Psoas muscle (tissue), 8 donors: ENCODE measurements around the gene DNMT3B. TPM values are rescaled to one million over a fixed set of nuclear protein-coding genes. Genes with fewer than 3 reads are reported as not detected.
A peak's percentile ranks its signal among the peaks of the same experiment; 100 is the strongest.

Experiments
- ATAC-seq, 4 donors: fragments of 200-7000 bp; cut with Tn5 transposase; one replicate each; pipeline ENCODE4 v1.9.1; 2020; ENCODE audit warnings: moderate library complexity in 3 of 4, mild to moderate bottlenecking in 2 of 4
- DNase-seq, 2 donors: peaks; one replicate each; pipeline ENCODE4 v3.0.0-alpha.2; 2020
- H3K27ac ChIP-seq: fragments of 200-600 bp; one replicate; pipeline ENCODE4 v1.8.0; 2022
- H3K27me3 ChIP-seq, 3 donors: fragments of 200-600 bp in 1 of 3; one replicate each; pipeline versions ENCODE4 v1.6.1 to v1.8.0; 2013 to 2022; ENCODE audit warnings: low read length in 2 of 3, mild to moderate bottlenecking in 2 of 3, moderate library complexity in 1 of 3; ENCODE audit not compliant: insufficient read depth in 3 of 3
- H3K36me3 ChIP-seq, 2 donors: fragments of 200-600 bp in 1 of 2; one replicate each; pipeline versions ENCODE4 v1.6.1 to v1.8.0; 2013 to 2022; ENCODE audit warnings: low read depth in 1 of 2, mild to moderate bottlenecking in 1 of 2, moderate library complexity in 1 of 2; ENCODE audit not compliant: insufficient read depth in 1 of 2
- H3K4me1 ChIP-seq: fragments of 200-600 bp; one replicate; pipeline ENCODE4 v1.8.0; 2022
- H3K4me3 ChIP-seq: fragments of 200-600 bp; one replicate; pipeline ENCODE4 v1.8.0; 2022; ENCODE audit warnings: mild to moderate bottlenecking
- H3K9me3 ChIP-seq: fragments of 200-600 bp; one replicate; pipeline ENCODE4 v1.8.0; 2022
- WGBS, 3 donors: extraction: QIAGEN DNeasy Blood & Tissue Kit; methylation state at CpG; one replicate each; pipeline versions ENCODE4 v1.1.6 to v1.1.7; 2013; 5-methylcytosine and 5-hydroxymethylcytosine counted together
- intact Hi-C, 2 donors: fragments of 100-400 bp; cut with DNase I; formaldehyde crosslinking; loops; one replicate each; pipeline versions ENCODE4 v1.11.0 to v1.14.2; 2022
- polyA plus RNA-seq, 3 donors: library from polyadenylated mRNA; stranded (reverse); fragments of 200-250 nt; gene quantifications; one replicate each; pipeline ENCODE4 v1.2.3, GENCODE V29; 2013
- total RNA-seq, 4 donors: library from RNA; stranded (reverse); fragmentation: NEBNext Ultra II Directional in 2 of 4; extraction: Animal tissue kit (Norgen Biotek cat#: 25700) in 2 of 4; gene quantifications; one replicate each; pipeline versions ENCODE4 v1.2.1 to v1.2.4, GENCODE V29; 2021 to 2023
- TF ChIP-seq, protein P1 (sequence below): fragments of 200-600 bp; IDR thresholded peaks from one replicate; pipeline ENCODE4 v1.8.0; 2022; ENCODE audit warnings: antibody characterized with exemption
- donor health status: healthy with polysubstance abuse.
- donor health status: DM: no; HTN: no; CAD: no; lungs with moderate emphysema.
- donor health status: Bipolar disorder and iron deficiency.
- donor health status: healthy.
- donor health status: DM: yes; HTN: yes; CAD: no.
- donor health status: DM: no; HTN: no; CAD: no.
- donor health status: DM: no; HTN: no; CAD: no.
- donor health status: DM: yes; HTN: yes; CAD: no.

The DNMT3B gene
- total and polyA plus RNA-seq, 7 donors = 0.08 to 0.64 (median 0.17) TPM

DNA sequence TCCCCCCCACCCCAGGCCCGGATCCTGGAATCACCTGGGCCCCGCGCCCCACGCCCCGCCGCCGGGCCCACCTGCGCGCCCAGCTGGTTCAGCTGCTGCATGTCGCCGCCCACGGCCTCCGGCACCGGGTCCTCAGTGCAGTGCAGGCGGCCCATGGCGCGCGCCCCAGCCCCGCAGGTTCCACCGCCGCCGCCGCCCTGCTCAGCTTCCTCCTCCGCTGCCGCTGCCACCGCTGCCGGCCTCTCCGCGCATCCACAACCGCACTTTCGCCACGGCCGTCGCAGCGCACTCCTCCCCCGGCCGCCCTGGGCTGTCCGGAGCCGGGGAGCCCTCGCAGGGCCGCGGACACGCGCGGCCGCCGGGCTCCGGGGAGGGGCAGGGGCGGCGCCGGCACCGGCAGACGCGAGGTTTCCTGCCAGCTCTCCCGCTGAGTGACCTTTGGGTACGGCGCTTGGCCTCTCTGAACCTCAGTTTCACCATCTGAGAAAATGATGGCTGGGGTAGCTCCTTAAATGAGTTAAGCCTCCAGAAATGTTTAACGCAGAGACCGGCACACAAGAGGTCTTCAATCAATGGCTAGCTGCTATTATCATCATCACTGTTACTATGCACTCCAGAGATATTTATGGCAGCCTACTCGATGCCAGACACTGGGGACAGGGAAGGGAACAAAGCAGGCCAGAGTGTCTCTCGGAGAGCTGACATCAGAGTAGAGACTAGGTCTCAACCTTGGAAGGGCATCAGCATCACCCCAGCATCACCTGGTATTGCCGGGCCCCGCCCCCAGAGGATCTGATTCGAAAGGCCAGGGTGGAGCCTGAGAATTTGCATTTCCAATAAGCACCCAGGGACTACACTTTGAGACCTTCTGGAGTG, 18.7 kb upstream of the DNMT3B start, which contains the start of gene COMMD7:
Gene COMMD7, minus strand, starts transcription at position 231 of the 876 bp plus-strand sequence. Its CDS starts 76 bp downstream, at position 155.
- WGBS, 3 donors = 1 to 2% (median 1%) methylated on average over 34 to 64 of the region's 64 CpGs
- peak within 1 kb of the TSS; percentile 78 for H3K27ac ChIP-seq
- no peaks in the 10 kb centered on the region for H3K27me3 ChIP-seq
- no peaks in the 10 kb centered on the region for H3K9me3 ChIP-seq
- H3K4me3 ChIP-seq = peak within 1 kb of the TSS; percentile 84
- peak; percentile 80 to 92 (median 86) for ATAC-seq
- TF ChIP-seq, protein P1, sequence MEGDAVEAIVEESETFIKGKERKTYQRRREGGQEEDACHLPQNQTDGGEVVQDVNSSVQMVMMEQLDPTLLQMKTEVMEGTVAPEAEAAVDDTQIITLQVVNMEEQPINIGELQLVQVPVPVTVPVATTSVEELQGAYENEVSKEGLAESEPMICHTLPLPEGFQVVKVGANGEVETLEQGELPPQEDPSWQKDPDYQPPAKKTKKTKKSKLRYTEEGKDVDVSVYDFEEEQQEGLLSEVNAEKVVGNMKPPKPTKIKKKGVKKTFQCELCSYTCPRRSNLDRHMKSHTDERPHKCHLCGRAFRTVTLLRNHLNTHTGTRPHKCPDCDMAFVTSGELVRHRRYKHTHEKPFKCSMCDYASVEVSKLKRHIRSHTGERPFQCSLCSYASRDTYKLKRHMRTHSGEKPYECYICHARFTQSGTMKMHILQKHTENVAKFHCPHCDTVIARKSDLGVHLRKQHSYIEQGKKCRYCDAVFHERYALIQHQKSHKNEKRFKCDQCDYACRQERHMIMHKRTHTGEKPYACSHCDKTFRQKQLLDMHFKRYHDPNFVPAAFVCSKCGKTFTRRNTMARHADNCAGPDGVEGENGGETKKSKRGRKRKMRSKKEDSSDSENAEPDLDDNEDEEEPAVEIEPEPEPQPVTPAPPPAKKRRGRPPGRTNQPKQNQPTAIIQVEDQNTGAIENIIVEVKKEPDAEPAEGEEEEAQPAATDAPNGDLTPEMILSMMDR = no peak
- DNase-seq = peak; percentile 72 to 84
- intact Hi-C loops = no loop called here
- peaks cover 13% of the 10 kb centered on the region for H3K4me1 ChIP-seq
- no peaks in the 10 kb centered on the region for H3K36me3 ChIP-seq

DNA sequence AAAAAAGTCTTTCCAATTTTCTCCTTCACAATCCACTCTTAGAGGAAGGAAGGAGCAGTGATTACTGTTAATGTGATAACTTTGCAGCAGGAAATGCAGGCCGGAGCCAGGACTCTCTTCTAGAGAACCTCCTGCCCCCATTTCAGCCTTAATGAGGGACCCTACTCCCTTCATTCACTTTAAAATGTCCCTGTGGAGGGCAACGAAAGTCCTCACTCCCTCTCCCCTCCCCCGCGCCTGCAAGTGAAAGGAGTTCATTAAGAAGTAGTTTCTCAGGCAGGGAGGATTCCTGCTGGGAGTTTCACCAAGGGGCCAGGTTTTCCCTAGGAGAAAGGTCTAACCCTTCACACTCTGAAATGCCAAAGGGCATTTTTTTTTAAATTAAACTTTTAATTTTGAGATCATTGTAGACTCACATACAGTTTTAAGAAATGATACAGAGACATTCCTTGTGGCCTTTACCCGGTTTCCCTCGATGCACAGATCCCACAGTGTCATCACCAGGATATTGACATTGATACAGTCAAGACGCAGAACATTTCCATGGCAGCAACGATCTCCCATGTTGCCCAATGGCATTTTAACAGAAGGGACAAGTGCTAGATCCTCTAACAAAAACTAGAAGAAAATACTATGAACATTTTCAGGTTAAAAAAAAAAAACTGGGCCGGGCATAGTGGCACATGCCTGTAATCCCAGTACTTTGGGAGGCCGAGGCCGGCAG, 12.1 kb upstream of the DNMT3B start:
- no peak for DNase-seq
- TF ChIP-seq, protein P1 = no peak
- no peaks in the 10 kb centered on the region for H3K9me3 ChIP-seq
- H3K4me3 ChIP-seq = no peak overlapping the region
- intact Hi-C loops = no loop called here
- no peaks in the 10 kb centered on the region for H3K27me3 ChIP-seq
- WGBS, 3 donors = 69% methylated on average over 11 of the region's 11 CpGs
- H3K36me3 ChIP-seq = no peaks in the 10 kb centered on the region
- H3K27ac ChIP-seq = no peak overlapping the region
- no peak for ATAC-seq
- no peaks in the 10 kb centered on the region for H3K4me1 ChIP-seq

DNA sequence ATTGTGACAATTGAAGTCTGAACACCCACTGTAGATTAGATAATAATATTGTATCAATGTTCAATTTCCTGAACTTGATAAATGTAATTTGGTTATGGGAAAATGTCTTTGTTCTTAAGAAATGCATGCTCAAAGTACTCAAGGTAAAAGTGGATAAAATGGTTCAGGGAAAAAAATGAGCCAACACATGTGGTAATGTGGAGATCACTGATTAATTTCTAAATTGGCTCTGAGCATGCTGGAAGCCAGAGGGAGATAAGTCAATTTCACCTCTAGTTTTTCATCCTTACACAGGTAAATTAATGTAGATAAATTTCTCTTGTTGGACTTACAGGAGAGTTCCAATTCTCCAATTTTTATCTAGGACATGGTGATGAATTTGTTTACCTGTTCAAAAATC, 10.9 kb upstream of the DNMT3B start:
- intact Hi-C loops = no loop called here
- no peaks in the 10 kb centered on the region for H3K36me3 ChIP-seq
- no peak overlapping the region for H3K27ac ChIP-seq
- no peaks in the 10 kb centered on the region for H3K9me3 ChIP-seq
- H3K4me3 ChIP-seq = no peak overlapping the region
- H3K27me3 ChIP-seq = no peaks in the 10 kb centered on the region
- DNase-seq (no peak), ATAC-seq (no peak)
- TF ChIP-seq, protein P1 = no peak
- H3K4me1 ChIP-seq = no peaks in the 10 kb centered on the region

DNA sequence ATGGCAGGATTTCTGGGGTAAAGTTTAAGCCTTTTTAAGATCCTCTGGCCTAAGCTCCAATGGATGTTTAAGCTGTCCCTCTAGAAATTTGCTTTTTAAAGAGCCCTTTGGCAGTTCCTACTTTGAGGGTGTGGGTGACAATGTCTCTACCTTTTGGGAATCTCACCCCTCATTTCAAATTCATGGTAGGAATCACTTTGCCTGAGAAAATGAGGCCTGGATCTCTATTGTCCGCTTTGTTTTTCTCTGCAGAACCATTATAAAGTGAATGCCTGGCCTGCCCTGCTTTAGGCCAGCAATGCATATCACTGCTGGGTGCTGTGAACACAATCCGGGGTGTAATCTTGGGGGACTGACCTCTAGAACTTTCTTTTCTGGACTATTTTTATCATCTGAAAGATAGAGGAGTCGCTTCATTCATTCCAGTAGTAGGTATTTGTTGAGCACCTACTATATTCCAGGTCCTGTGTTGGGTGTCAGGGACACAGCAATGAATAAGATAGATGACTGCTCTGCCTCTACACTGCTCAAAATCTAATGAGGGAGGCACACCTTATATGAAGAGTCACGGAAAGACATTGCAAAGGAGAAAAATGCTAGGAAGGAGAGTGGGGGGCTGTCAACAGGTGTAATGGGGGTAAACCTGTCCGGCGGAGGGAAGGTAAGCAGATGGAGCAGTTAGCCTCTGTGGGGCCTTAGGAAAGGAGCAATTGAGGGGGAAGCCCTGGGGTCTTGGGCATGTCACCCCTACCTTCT, 10.3 kb upstream of the DNMT3B start:
- no peaks in the 10 kb centered on the region for H3K9me3 ChIP-seq
- H3K36me3 ChIP-seq = no peaks in the 10 kb centered on the region
- no peaks in the 10 kb centered on the region for H3K4me1 ChIP-seq
- H3K4me3 ChIP-seq = no peak overlapping the region
- intact Hi-C loops = no loop called here
- H3K27me3 ChIP-seq = no peaks in the 10 kb centered on the region
- no peak overlapping the region for H3K27ac ChIP-seq
- WGBS, 3 donors = 78 to 90% (median 84%) methylated on average over 6 of the region's 6 CpGs
- TF ChIP-seq, protein P1 = no peak
- ATAC-seq (no peak), DNase-seq (peak in 1 of 2 donors; percentile 1)
